Endothelial cell of umbilical vein (primary cell): ENCODE measurements around the gene DYNC1LI2.

Source experiments
- CTCF ChIP-seq, 2 donors: IDR thresholded peaks; 1 replicate in 1 of 2; 2 replicates in 1 of 2; pipeline ENCODE4 v1.5.1; 2011; ENCODE audit warnings: low read length in 2 of 2, mild to moderate bottlenecking in 2 of 2, moderate library complexity in 2 of 2, control low read depth in 1 of 2, inconsistent platforms in 1 of 2, low read depth in 1 of 2; ENCODE audit not compliant: insufficient read depth in 1 of 2; ENCODE audit errors: extremely low read depth in 1 of 2
- POLR2A ChIP-seq: IDR thresholded peaks from 2 replicates; pipeline ENCODE4 v1.6.1; 2012; ENCODE audit warnings: low read depth, mild to moderate bottlenecking, control low read depth, low read length
- POLR2AphosphoS5 ChIP-seq: IDR thresholded peaks from 2 replicates; pipeline ENCODE4 v1.6.1; 2012; ENCODE audit warnings: low read depth, mild to moderate bottlenecking, control low read depth, low read length, moderate library complexity; ENCODE audit not compliant: insufficient read depth

GRCh38 chr16:66787427-66787826 is 36.0 kb upstream of the DYNC1LI2 start:
- TF ChIP-seq CTCF (IDR thresholded peaks at IDR 0.05; ENCODE audit: extremely low read depth in 1 of 2, insufficient read depth in 1 of 2, low read depth in 1 of 2, low read length in 2 of 2), result no peak
- TF ChIP-seq POLR2A, result no peak
- TF ChIP-seq POLR2AphosphoS5, result no peak
